EL (cell line): Measurements from ENCODE around the gene PPM1B.
"Not testable (repeated sequence)": the region's sequence is repeated elsewhere in the genome, so short reads cannot be mapped to it uniquely, and the experiment has no call there.

Experiments used
- DNase-seq: peaks from one replicate; pipeline ENCODE4 v3.0.0-alpha.2; 2016

The PPM1B gene

GRCh38 chr2:44164617-44165016 lies 4.1 kb upstream of the PPM1B start:
- DNase-seq, result no peak

- no peak for DNase-seq
Observed at GRCh38 chr2:44166096-44166495, 2.6 kb upstream of the PPM1B start.

GRCh38 chr2:44167311-44167907 lies 1.3 kb upstream of the PPM1B start:
- no peak for DNase-seq

DNA sequence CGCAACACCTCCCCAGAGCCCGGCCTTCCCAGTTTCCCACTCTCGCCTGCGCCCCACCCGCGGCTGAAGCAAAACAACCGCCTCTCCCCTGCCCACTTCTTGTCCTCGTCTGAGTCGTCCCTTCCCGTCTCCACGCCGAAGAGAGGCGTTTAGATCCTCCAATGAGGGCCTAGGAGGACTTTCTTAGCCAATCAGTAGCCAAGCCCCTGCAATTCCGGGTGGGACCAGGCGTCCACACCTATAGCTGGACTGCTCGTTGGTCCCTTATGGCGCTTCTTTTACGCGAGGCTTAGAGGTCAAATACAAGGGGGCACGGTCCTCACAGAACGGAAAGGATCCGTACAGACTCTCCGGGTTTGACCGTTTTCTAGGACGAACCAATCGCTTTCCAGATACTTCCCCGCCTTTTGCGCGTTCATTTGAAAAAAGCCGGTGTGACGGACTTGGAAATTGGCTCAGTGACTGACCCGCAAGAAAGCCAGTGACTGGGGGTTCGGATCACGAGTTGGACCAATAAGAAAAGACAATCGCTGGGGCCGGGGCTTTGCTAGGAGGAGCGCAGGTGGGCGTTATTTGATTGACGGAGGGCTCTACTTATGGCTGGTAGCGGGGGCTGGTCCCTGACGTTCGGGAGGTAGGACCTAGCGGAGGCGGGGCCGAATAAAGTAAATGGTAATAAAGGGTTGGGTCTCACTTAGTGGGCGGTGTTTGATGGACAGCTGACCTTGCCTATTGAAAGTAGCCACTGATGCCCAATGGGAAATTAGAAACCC lies 581 bp upstream of the PPM1B start:
- DNase-seq, result peak; percentile 99

DNA sequence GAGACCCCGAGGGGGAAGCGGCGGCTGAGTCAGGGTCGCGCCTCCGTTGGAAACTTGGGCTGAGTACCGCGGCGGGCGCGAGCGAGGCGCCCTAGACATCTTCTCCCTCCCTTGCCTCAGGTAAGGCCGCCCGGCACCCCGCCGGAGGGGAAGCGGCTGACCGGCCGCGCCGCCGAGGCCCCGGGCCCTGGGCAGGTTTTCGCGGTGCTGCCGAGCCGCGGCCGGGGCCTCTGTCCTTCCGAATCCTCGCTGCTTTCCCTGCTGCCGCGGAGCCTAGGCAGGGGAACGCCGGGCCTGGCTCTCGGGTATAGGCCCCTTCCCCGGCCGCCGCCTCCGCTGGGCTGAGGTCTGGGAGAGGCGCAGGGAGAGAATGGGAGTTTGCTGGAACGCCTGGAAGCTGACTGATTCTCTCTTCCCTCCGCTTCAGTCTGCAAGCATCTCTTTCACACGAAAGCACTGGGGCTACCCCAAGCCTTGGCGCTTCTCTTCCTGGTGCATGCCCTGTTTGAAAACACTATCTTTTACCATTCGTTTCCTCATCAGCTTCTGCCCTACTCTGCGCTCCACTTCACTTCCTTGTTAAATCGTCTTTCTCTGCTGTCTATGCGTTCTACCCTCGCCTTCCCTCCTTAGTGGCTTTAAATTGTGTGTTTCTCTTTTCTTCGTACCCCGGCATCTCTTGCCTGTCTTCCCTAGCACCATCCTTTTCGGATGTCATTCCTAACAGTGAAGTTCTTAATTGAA lies 652 bp downstream of the PPM1B start:
- DNase-seq, result peak; percentile 49

DNA sequence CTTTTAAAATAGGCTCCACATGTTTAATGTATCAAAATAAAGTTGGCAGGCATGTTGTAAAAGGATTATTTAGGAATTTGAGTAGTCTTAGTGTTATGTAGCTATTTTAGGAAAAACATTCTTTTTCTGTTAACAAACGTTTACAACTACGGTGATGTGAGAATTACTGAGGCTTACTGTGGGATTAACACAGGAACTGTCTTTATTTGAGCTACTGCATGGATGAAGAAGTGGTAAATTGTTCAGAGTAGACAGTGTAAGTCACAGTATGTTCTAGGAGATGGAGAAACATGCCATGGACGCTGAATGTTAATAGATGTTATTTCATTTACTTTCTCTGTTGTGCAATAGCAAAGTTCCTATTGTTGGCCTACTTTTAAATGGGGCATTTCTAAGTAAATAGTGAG lies 1.6 kb downstream of the PPM1B start:
- DNase-seq, result peak; percentile 23

- peak; percentile 57 for DNase-seq
Observed at GRCh38 chr2:44171018-44171417, 2.3 kb downstream of the PPM1B start.

DNA sequence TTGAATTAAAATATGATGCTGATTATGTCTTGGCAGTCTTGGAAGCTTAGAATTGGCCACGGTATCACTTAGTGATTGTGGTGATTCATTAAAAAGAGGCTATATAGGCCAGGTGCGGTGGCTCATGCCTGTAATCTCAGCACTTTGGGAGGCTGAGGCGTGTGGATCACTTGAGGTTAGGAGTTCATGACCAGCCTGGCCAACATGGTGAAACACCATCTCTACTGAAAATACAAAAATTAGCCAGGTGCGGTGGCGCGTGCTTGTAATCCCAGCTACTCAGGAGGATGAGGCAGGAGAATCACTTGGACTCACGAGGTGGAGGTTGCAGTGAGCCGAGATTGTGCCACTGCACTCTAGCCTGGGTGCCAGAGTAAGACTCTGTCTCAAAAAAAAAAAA lies 2.8 kb downstream of the PPM1B start:
- not testable (repeated sequence) for DNase-seq

- DNase-seq, result no peak
Observed at GRCh38 chr2:44172576-44172975, 3.9 kb downstream of the PPM1B start.

- no peak for DNase-seq
Observed at GRCh38 chr2:44178950-44179349, 10.3 kb downstream of the PPM1B start.

GRCh38 chr2:44181648-44182047 lies 13.0 kb downstream of the PPM1B start:
- DNase-seq, result no peak

GRCh38 chr2:44184106-44184505 lies 15.4 kb downstream of the PPM1B start:
- DNase-seq, result no peak

DNA sequence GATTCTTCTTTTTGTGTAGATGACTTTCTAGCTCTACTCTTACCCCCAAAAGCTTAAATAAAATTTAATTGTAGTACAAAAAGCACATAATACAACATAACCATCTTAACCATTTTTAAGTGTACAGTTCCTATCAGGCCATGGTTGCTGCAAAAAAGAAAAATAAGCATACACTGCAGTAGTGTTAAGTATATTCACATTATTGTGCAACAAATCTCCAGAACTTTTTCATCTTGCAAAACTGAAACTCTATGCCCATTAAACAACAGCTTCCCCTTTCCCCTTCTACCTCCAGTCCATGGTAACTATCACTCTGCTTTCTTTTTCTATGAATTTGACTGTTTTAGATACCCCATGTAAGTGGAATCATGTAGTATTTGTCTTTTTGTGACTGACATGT lies 18.1 kb downstream of the PPM1B start:
- DNase-seq, result no peak

GRCh38 chr2:44187251-44187650 lies 18.6 kb downstream of the PPM1B start:
- DNase-seq, result no peak

DNA sequence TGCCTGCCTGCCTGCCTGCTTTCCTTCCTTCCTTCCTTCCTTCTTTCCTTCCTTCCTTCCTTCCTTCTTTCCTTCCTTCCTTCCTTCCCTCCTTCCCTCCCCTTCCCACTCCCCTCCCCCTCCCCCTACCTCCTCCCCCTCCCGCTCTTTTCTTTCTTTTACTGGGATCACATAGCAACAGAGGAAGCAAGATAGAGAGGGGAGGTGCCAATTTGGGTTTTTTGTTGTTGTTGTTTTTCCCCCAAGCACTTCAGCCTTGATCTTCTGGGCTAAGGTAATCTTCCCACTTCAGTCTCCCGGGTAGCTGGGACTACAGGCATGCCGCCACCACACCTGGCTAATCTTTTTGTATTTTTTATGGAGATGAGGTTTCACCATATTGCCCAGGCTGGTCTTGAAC lies 20.0 kb downstream of the PPM1B start:
- no peak for DNase-seq

DNA sequence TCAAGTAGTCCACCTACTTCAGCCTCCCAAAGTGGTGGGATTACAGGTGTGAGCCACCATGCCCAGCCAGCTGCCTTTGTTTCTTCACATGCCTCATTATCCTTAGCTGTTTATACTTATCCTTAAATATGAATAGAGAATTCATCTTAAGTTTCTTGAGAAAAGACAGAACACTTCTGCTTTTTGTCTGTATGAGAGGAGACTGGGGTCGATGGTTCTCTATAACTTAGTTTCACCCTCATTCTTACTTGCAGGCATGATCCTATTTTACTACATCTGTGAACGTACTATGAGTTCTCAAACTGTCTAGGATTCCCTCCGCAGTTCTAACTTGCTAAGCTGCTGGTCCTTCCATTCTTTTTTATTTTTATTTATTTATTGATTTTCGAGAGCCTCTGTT lies 20.4 kb downstream of the PPM1B start:
- no peak for DNase-seq

GRCh38 chr2:44190526-44190925 lies 21.9 kb downstream of the PPM1B start:
- no peak for DNase-seq

- DNase-seq, result no peak
Observed at GRCh38 chr2:44191739-44192138, 23.1 kb downstream of the PPM1B start.

- DNase-seq, result no peak
Observed at GRCh38 chr2:44192646-44193045, 24.0 kb downstream of the PPM1B start.

- DNase-seq, result no peak
Observed at GRCh38 chr2:44195714-44196113, 27.0 kb downstream of the PPM1B start.

GRCh38 chr2:44197816-44198215 lies 29.1 kb downstream of the PPM1B start:
- DNase-seq, result no peak

DNA sequence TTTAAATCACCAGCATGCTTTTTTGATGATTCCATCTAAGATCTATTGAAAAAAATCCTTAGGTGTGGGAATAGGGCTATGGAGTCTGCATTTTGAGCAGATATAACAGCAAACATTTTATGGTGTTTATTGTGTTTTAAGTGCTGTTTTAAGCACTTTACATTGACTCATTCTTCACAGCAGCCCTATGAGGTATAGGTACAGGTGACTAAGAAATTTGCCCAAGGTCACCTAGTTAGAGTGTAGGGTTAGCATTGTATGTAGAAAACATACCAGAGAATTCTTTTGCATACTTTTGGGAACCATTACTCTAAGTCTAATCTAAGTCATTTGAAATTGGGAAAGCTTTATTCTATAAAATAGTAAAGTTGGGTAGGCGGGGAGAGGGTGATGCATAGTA lies 31.3 kb downstream of the PPM1B start:
- no peak for DNase-seq

DNA sequence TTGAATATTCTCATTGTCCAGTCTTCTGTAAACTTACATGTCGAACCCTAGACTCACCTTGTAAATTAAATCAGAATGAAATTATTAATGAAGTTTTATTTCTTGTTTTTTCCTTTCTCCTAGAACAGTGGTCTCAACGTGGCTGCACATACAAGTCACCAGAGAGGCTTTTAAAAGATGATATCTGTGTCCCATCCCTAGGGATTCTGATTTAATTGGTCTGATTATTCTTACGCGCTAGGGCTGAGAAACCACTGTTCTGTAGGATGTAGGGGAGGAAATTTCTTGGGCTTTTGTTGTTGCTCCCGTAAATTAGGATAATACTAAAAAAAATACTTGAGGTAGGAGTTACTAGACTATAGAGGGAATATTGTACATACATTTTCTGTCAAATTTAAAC lies 32.1 kb downstream of the PPM1B start:
- DNase-seq, result no peak

DNA sequence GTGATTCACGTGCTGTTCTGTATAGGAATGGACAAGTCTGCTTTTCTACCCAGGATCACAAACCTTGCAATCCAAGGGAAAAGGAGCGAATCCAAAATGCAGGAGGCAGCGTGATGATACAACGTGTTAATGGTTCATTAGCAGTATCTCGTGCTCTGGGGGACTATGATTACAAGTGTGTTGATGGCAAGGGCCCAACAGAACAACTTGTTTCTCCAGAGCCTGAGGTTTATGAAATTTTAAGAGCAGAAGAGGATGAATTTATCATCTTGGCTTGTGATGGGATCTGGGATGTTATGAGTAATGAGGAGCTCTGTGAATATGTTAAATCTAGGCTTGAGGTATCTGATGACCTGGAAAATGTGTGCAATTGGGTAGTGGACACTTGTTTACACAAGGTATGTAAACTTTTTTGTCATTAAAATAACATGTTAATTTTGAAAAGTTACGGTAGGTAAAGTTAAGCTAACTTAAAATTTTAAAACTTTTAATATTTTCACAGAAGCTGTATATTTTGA lies 33.0 kb downstream of the PPM1B start:
- peak; percentile 8 for DNase-seq
